Spleen (tissue), 7 donors: ENCODE results near the gene RIMBP2.

ENCODE experiments used
- CTCF ChIP-seq, 11 experiments: fragments of 200-600 bp in 7 of 11; fragments of 450-650 bp in 4 of 11; sonication (generic) in 4 of 11; IDR thresholded peaks in 8 of 11; conservative IDR thresholded peaks in 3 of 11; 1 replicate in 7 of 11; 2 replicates in 4 of 11; pipeline versions ENCODE4 v1.4.0 to v1.8.0; 2016 to 2021; ENCODE audit warnings: antibody characterized with exemption in 11 of 11, inconsistent platforms in 4 of 11, mild to moderate bottlenecking in 1 of 11
- POLR2A ChIP-seq, 3 donors: fragments of 450-650 bp; IDR thresholded peaks; one replicate each; pipeline ENCODE4 v1.5.1; 2017; ENCODE audit warnings: antibody characterized with exemption in 3 of 3, mild to moderate bottlenecking in 1 of 3
- POLR2AphosphoS5 ChIP-seq, 3 donors: sonication (generic); formaldehyde crosslinking; IDR thresholded peaks; one replicate each; pipeline ENCODE4 v1.5.1; 2017; ENCODE audit warnings: antibody characterized with exemption in 3 of 3
- donor health status: DM: no; HTN: no; CAD: no; lungs with moderate emphysema.
- donor health status: DM: no; HTN: no; CAD: no.
- donor health status: DM: no; HTN: no; CAD: no.

GRCh38 chr12:130613131-130613530, 103.0 kb downstream of the RIMBP2 start:
- no peak for TF ChIP-seq CTCF (IDR thresholded peaks at IDR 0.05 in 8 of 11, conservative IDR thresholded peaks at IDR 0.05 in 3 of 11)
- no peak for TF ChIP-seq POLR2A (IDR thresholded peaks at IDR 0.05)
- TF ChIP-seq POLR2AphosphoS5 (IDR thresholded peaks at IDR 0.05), result no peak
